LNCAP (cell line): ENCODE results near the gene SCIN.

Source experiments
- TF ChIP-seq, protein P1 (sequence below): fragments of 450-650 bp; IDR thresholded peaks from 2 replicates; pipeline ENCODE4 v1.5.1; 2017; ENCODE audit warnings: mild to moderate bottlenecking

Gene SCIN

DNA sequence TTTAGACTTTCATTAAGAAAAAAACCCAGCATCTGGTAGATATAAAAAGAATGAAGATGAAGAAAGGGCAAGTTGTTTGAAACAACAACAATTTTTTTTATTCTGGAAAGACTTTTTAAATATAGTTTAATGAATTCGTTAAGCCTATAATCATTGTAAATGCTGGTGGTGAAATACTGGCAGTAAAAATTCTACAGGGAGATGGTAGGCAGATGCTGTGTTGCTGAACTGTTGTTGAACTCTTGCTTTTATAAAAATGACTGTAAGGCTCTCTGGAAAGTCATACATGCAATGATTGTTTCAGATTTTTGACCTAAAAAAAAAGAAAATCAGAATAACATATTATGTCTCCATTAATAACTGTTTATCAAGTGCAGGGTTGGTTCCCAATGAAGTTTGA, 39.0 kb downstream of the SCIN start:
- TF ChIP-seq, protein P1, sequence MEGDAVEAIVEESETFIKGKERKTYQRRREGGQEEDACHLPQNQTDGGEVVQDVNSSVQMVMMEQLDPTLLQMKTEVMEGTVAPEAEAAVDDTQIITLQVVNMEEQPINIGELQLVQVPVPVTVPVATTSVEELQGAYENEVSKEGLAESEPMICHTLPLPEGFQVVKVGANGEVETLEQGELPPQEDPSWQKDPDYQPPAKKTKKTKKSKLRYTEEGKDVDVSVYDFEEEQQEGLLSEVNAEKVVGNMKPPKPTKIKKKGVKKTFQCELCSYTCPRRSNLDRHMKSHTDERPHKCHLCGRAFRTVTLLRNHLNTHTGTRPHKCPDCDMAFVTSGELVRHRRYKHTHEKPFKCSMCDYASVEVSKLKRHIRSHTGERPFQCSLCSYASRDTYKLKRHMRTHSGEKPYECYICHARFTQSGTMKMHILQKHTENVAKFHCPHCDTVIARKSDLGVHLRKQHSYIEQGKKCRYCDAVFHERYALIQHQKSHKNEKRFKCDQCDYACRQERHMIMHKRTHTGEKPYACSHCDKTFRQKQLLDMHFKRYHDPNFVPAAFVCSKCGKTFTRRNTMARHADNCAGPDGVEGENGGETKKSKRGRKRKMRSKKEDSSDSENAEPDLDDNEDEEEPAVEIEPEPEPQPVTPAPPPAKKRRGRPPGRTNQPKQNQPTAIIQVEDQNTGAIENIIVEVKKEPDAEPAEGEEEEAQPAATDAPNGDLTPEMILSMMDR: no peak

DNA sequence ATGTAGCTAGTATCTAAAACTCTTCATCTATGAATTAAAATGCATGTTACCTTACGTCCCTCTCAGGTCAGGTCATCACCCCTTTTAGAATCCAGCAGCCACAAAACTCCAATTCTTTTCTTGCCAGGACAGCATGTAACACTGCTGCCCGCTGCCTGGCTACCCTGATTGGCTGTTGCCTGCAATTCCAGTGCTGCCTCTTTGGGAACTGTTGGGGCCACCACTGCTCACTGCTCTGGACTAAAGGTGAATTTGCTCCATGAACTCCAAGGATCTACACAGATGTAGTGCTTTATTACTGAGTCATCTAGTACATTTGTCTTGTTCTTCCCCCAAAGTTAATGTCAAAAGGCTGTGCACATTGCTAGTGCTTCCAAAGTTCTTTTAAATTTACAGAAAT, 40.4 kb downstream of the SCIN start:
- TF ChIP-seq, protein P1: no peak

DNA sequence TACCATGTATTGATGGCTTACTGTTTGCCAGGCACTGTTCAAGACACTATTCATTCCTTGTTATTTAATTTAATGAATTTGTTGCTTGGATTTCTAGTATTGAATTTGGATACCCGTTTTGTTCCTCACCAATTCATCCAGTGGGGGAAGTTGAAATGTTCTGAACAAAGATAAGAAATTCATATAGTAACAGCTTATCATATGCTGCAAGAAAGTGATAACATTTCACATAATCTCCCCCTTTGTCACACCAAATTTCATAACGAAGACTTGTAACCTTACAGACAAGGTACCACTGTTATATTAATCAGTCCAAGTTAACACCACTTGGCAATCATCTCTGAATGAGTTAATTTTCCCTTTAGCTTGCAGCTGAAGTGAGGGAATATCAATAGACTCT, 42.1 kb downstream of the SCIN start:
- TF ChIP-seq, protein P1: no peak

DNA sequence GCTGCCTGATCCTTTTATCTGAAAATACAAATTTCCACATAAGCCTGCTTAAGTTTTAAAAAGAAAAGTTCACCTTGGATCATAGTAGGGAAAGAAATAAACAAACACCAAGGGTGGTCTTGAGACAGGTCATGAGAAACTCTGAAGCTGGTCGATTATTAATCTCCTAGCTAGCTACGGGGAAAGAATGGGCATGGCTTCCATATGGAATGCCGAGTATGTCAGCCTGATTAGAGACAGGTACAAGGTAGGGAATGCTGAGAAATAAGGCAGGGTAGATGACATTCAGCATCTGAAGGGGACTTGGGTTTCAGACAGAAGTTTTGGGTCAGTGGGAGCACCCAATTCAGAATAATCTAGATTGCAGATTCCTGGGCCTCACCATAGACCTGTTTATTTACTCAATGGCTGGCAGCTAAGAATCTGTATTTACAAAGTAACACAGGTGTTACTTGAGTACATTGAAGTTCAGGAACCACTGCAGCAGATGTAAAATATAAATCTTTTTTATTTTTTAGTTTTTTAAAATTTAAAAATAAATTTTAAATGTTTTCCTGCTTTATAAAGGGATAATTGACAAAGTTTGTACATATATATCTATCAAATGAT, 49.0 kb downstream of the SCIN start:
- TF ChIP-seq, protein P1: no peak

DNA sequence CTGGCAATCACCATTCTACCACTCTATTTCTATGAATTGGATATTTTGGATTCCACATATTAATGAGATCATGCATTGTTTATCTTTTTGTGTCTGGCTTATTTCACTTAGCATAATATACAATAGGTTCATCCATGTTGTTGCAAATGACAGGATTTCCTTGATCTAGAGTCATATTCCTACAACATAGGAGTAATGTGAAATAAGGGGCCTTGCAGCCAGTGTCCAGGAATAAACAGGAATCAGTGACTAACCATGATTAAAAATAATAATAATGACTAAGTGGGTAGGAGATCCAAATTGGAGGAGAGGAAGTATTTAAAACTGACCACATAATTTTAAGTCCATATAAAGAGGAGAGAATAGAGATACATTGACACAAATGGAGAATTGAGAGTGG, 49.9 kb downstream of the SCIN start:
- TF ChIP-seq, protein P1: no peak

DNA sequence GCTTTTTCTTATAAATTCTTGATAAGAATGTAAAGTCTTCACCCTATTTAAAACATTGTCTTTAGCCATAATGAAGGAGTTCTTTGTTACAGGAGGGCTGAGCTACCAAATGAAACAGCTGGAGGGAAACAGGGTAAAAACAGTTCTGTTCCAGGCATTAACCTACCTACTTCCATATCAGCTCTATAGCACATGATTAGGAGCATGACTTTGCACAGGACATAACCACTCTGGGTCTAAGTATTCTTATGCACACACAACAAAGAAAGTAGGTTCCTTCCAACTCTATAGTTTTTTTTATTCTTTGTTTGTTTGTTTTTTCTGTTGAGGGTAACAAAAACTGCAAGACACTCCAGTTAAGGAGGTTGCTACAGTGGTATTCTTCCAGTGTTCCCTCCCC, 52.7 kb downstream of the SCIN start:
- TF ChIP-seq, protein P1: no peak

DNA sequence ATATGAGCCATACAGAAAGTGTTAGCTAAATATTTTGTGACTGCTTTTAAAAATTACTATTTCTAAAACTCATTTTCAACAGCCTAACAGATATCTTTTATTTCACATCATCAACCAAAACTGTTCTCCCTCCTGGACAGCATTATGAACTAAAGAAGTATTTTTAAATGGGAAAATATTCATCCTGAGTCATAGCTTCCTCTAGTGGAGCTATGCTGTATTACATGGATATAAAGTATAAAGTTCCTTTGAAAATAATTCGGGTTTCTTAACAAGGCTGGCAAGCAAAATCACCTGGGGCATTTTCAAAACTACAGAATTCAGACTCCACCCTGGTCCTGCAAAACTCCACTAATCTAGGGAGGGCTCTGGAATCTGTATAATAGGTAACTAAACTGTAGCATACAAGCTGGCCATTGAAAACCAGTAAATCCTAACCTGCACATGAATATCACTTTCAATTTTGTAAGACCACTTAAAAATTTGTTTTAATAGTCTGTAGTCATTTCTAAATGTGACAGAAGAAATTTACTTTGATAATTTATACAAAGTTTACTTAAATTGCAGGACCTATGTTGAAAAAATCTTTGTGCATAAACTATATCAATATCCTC, 53.5 kb downstream of the SCIN start:
- TF ChIP-seq, protein P1: peak; percentile 94

DNA sequence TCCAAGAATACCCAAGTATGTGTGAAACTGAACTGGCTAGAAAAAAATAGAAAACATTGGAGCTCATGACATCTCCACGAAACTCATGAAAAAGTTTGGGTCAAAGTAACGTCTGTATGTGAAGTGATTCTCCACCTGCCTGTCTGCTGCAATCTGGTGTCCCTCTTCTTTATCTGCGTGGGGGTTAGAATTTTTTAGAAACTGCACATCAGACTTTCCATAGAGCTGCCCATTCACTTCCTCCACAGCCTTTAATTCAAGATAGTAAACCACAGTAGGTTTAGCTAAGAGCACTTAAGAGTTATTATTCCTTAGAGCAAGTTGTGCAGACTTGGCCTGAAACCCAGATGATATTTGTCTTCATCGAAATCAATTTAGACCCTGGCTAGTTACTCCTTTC, 55.3 kb downstream of the SCIN start:
- TF ChIP-seq, protein P1: no peak
